ENCODE data around the gene DEPDC5. TPM values are rescaled to one million over a fixed set of nuclear protein-coding genes. Genes with fewer than 3 reads are reported as not detected.

Gene DEPDC5
- total RNA-seq, 1 experiment from 2014 or later = 39.3 TPM

DNA sequence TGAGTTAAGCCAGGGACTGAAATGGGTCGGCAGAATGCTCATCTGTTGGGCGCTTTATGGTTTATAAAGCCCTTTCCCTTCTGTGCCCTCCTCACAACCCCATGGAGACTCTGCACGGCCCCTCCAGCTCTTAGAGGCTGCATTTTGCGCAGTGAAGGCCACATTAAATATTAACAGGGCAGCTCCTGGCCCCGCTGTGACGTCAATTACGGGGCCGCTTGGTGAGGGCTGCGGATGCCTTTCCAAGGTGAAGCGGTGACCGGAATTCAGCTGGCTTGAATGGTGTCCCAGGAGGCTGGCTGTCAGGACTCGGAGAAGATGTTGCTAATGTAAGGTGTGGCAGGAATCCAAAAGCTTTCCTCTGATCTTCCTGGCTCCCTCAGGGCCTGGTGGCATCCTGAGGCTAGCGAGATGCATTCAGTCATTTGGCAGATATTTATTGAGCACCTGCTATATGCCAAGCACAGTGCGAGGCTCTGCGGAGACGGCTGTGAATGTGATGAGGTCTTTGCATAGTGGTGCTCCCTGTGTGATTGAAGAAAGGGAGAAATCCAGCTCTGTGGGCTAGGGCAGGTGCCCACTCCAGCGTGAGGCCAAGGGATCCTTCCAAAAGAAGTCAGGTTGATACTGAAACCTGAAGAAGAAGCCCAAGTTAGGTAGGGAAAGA is 180.1 kb downstream of the DEPDC5 start:
- no peak overlapping the region for H3K4me3 ChIP-seq (ENCODE audit: low read depth, low read length, poor library complexity, severe bottlenecking)
- TF ChIP-seq EZH2 (IDR thresholded peaks at IDR 0.05; ENCODE audit: borderline replicate concordance, low read depth, low read length, poor library complexity, severe bottlenecking) = no peak
- TF ChIP-seq, protein P1, sequence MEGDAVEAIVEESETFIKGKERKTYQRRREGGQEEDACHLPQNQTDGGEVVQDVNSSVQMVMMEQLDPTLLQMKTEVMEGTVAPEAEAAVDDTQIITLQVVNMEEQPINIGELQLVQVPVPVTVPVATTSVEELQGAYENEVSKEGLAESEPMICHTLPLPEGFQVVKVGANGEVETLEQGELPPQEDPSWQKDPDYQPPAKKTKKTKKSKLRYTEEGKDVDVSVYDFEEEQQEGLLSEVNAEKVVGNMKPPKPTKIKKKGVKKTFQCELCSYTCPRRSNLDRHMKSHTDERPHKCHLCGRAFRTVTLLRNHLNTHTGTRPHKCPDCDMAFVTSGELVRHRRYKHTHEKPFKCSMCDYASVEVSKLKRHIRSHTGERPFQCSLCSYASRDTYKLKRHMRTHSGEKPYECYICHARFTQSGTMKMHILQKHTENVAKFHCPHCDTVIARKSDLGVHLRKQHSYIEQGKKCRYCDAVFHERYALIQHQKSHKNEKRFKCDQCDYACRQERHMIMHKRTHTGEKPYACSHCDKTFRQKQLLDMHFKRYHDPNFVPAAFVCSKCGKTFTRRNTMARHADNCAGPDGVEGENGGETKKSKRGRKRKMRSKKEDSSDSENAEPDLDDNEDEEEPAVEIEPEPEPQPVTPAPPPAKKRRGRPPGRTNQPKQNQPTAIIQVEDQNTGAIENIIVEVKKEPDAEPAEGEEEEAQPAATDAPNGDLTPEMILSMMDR (conservative IDR thresholded peaks at IDR 0.05; ENCODE audit: low read depth, low read length) = no peak
- BruUV-seq (replicated peaks) = no TSS peak
- DNase-seq (ENCODE audit: low spot score) = no peak
- CTCF ChIA-PET = no interaction called here
- H3K4me1 ChIP-seq (ENCODE audit: insufficient read depth, low read length, poor library complexity, severe bottlenecking) = no peaks in the 10 kb centered on the region
- H3K9me3 ChIP-seq (ENCODE audit: low read depth, low read length, poor library complexity, severe bottlenecking) = no peaks in the 10 kb centered on the region
- no peaks in the 10 kb centered on the region for H3K36me3 ChIP-seq (ENCODE audit: insufficient read depth, low read length, poor library complexity, severe bottlenecking)
- no peaks in the 10 kb centered on the region for H3K27me3 ChIP-seq (replicated peaks; ENCODE audit: insufficient read depth, low read depth, low read length, poor library complexity)
- POLR2A ChIA-PET (ENCODE audit: low non-redundant PET) = no interaction called here
- no peak overlapping the region for H3K27ac ChIP-seq (ENCODE audit: low read depth, low read length, poor library complexity, severe bottlenecking)
- intact Hi-C loops (cut with micrococcal nuclease; ENCODE audit: unreplicated experiment) = no loop called here

DNA sequence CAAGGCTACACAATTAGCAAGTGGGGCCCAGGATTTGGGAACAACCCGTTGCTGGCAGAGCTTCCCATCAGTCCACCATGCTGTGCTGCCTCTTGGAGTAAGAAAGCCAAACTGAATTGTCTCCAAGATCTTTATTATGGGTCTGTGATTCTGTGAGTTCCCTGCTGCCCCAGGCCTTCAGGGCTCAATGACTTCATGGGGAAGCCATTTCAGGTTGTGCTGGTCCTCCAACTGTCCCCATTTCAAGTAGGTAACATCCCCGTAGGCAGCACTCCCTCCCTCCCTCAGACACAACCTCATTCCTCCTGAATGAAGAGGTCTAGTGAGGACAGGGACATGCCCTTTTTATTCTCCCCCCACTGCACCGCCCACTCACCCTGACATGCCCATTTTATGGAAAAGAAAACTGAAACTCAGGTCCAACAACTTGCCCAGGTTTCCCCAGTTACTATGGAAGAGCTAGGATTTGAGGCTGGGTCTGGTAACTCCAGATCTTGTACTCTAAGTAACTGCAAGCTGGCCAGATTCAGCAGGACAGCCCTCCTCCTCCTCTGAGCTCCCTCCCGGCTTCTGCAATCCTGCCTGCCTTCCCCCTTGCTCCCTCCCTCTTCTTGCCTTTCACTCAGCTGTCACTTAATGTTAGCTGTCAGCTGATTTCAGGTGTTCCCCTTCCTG is 182.3 kb downstream of the DEPDC5 start:
- H3K27ac ChIP-seq (ENCODE audit: low read depth, low read length, poor library complexity, severe bottlenecking) = no peak overlapping the region
- no peaks in the 10 kb centered on the region for H3K4me1 ChIP-seq (ENCODE audit: insufficient read depth, low read length, poor library complexity, severe bottlenecking)
- no peak overlapping the region for H3K4me3 ChIP-seq (ENCODE audit: low read depth, low read length, poor library complexity, severe bottlenecking)
- BruUV-seq (replicated peaks) = no TSS peak
- no peaks in the 10 kb centered on the region for H3K36me3 ChIP-seq (ENCODE audit: insufficient read depth, low read length, poor library complexity, severe bottlenecking)
- no peak for DNase-seq (ENCODE audit: low spot score)
- H3K9me3 ChIP-seq (ENCODE audit: low read depth, low read length, poor library complexity, severe bottlenecking) = no peaks in the 10 kb centered on the region
- intact Hi-C loops (cut with micrococcal nuclease; ENCODE audit: unreplicated experiment) = no loop called here
- TF ChIP-seq EZH2 (IDR thresholded peaks at IDR 0.05; ENCODE audit: borderline replicate concordance, low read depth, low read length, poor library complexity, severe bottlenecking) = no peak
- TF ChIP-seq, protein P1 (conservative IDR thresholded peaks at IDR 0.05; ENCODE audit: low read depth, low read length) = no peak
- H3K27me3 ChIP-seq (replicated peaks; ENCODE audit: insufficient read depth, low read depth, low read length, poor library complexity) = no peaks in the 10 kb centered on the region
- ChIA-PET POLR2A (ENCODE audit: low non-redundant PET) (no interaction called here), CTCF (no interaction called here)

DNA sequence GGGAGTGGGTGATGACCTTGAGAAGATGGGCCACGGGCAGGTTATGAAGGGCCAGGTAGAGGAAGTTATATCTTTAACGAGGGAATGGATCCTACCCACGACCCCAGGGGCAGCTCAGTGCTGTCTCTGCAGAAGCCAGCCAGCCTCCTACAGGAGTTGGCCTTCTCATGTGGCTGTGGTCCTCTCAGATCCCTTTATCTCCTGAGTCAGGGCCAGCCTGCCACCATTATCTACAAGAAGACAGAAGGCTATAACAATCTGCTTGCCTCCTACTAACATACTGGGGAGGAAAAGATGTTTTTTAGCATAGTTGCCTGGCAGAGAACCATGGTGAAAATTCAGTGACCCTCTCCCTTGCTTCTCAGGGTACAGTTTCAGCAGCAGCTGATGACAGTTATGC is 183.5 kb downstream of the DEPDC5 start:
- CTCF ChIA-PET = no interaction called here
- no peak for TF ChIP-seq EZH2 (IDR thresholded peaks at IDR 0.05; ENCODE audit: borderline replicate concordance, low read depth, low read length, poor library complexity, severe bottlenecking)
- TF ChIP-seq, protein P1 (conservative IDR thresholded peaks at IDR 0.05; ENCODE audit: low read depth, low read length) = no peak
- no peaks in the 10 kb centered on the region for H3K4me1 ChIP-seq (ENCODE audit: insufficient read depth, low read length, poor library complexity, severe bottlenecking)
- H3K27me3 ChIP-seq (replicated peaks; ENCODE audit: insufficient read depth, low read depth, low read length, poor library complexity) = no peaks in the 10 kb centered on the region
- POLR2A ChIA-PET (ENCODE audit: low non-redundant PET) = no interaction called here
- no peak overlapping the region for H3K27ac ChIP-seq (ENCODE audit: low read depth, low read length, poor library complexity, severe bottlenecking)
- no peak overlapping the region for H3K4me3 ChIP-seq (ENCODE audit: low read depth, low read length, poor library complexity, severe bottlenecking)
- intact Hi-C loops (cut with micrococcal nuclease; ENCODE audit: unreplicated experiment) = no loop called here
- DNase-seq (ENCODE audit: low spot score) = no peak
- H3K36me3 ChIP-seq (ENCODE audit: insufficient read depth, low read length, poor library complexity, severe bottlenecking) = no peaks in the 10 kb centered on the region
- no TSS peak for BruUV-seq (replicated peaks)
- H3K9me3 ChIP-seq (ENCODE audit: low read depth, low read length, poor library complexity, severe bottlenecking) = no peaks in the 10 kb centered on the region

Data from A673 (cell line).